ENCODE data around the gene ITK. TPM values are rescaled to one million over a fixed set of nuclear protein-coding genes. Genes with fewer than 3 reads are reported as not detected.
A peak's percentile ranks its signal among the peaks of the same experiment; 100 is the strongest.
"Not testable (repeated sequence)": the region's sequence is repeated elsewhere in the genome, so short reads cannot be mapped to it uniquely, and the experiment has no call there.

The ITK gene
- total and polyA plus RNA-seq, 2 experiments from 2014 or later, result 0.08 TPM; not detected in 1

DNA sequence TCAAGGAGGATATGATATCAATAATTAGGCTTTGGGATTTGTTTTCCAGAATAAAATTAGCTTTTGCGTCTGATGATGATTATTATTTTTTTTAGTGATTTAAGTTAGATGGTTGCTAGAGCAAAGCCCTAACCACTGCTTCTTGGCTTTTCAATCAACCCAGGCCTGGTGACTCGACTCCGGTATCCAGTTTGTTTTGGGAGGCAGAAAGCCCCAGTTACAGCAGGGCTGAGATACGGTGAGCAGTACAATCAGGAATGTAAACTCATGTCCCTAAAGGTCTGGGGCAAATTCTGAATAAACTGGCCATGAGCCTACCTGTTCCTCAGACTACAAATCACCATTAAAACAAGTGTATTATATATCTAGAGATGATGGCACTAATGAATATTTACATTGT lies 60.8 kb downstream of the ITK start (continued):
- TF ChIP-seq, protein P1, sequence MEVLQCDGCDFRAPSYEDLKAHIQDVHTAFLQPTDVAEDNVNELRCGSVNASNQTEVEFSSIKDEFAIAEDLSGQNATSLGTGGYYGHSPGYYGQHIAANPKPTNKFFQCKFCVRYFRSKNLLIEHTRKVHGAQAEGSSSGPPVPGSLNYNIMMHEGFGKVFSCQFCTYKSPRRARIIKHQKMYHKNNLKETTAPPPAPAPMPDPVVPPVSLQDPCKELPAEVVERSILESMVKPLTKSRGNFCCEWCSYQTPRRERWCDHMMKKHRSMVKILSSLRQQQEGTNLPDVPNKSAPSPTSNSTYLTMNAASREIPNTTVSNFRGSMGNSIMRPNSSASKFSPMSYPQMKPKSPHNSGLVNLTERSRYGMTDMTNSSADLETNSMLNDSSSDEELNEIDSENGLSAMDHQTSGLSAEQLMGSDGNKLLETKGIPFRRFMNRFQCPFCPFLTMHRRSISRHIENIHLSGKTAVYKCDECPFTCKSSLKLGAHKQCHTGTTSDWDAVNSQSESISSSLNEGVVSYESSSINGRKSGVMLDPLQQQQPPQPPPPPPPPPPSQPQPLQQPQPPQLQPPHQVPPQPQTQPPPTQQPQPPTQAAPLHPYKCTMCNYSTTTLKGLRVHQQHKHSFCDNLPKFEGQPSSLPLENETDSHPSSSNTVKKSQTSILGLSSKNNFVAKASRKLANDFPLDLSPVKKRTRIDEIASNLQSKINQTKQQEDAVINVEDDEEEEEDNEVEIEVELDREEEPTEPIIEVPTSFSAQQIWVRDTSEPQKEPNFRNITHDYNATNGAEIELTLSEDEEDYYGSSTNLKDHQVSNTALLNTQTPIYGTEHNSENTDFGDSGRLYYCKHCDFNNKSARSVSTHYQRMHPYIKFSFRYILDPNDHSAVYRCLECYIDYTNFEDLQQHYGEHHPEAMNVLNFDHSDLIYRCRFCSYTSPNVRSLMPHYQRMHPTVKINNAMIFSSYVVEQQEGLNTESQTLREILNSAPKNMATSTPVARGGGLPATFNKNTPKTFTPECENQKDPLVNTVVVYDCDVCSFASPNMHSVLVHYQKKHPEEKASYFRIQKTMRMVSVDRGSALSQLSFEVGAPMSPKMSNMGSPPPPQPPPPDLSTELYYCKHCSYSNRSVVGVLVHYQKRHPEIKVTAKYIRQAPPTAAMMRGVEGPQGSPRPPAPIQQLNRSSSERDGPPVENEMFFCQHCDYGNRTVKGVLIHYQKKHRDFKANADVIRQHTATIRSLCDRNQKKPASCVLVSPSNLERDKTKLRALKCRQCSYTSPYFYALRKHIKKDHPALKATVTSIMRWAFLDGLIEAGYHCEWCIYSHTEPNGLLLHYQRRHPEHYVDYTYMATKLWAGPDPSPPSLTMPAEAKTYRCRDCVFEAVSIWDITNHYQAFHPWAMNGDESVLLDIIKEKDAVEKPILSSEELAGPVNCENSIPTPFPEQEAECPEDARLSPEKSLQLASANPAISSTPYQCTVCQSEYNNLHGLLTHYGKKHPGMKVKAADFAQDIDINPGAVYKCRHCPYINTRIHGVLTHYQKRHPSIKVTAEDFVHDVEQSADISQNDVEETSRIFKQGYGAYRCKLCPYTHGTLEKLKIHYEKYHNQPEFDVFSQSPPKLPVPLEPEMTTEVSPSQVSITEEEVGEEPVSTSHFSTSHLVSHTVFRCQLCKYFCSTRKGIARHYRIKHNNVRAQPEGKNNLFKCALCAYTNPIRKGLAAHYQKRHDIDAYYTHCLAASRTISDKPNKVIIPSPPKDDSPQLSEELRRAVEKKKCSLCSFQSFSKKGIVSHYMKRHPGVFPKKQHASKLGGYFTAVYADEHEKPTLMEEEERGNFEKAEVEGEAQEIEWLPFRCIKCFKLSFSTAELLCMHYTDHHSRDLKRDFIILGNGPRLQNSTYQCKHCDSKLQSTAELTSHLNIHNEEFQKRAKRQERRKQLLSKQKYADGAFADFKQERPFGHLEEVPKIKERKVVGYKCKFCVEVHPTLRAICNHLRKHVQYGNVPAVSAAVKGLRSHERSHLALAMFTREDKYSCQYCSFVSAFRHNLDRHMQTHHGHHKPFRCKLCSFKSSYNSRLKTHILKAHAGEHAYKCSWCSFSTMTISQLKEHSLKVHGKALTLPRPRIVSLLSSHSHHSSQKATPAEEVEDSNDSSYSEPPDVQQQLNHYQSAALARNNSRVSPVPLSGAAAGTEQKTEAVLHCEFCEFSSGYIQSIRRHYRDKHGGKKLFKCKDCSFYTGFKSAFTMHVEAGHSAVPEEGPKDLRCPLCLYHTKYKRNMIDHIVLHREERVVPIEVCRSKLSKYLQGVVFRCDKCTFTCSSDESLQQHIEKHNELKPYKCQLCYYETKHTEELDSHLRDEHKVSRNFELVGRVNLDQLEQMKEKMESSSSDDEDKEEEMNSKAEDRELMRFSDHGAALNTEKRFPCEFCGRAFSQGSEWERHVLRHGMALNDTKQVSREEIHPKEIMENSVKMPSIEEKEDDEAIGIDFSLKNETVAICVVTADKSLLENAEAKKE (CRISPR knock-in tag; IDR thresholded peaks at IDR 0.05), result no peak

DNA sequence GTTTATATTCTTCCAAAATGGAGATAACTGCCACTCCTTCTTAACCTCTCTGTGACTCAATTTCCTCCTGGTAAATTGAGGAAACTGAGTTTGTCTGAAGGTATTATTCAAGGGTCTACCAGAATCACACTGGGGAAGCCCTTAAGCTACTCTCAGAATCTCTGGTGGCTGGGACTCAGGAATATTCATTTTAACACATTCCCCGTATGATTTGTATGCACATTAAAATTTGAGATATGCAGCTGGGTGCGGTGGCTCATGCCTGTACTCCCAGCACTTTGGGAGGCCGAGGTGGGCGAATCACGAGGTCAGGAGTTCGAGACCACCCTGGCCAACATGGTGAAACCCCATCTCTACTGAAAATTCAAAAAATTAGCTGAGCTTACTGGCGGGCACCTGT lies 64.1 kb downstream of the ITK start:
- H3K36me3 ChIP-seq (ENCODE audit: insufficient read depth); H3K4me1 Mint-ChIP-seq; H3K27ac Mint-ChIP-seq; DNase-seq (ENCODE audit: low spot score); H3K27me3 Mint-ChIP-seq (ENCODE audit: insufficient read depth, low read depth, poor library complexity); H3K79me2 ChIP-seq (replicated peaks; ENCODE audit: insufficient read depth); H3K9me2 ChIP-seq (ENCODE audit: insufficient read depth); H3K4me2 ChIP-seq; H3F3A ChIP-seq (replicated peaks; ENCODE audit: low read depth); H3K9me3 Mint-ChIP-seq; H3K4me1 ChIP-seq (ENCODE audit: insufficient read depth); ATAC-seq; H3K4me3 ChIP-seq; H3K27me3 ChIP-seq (ENCODE audit: insufficient read depth); H3K27ac ChIP-seq (ENCODE audit: low read depth); H3K4me3 Mint-ChIP-seq; H4K20me1 ChIP-seq (replicated peaks; ENCODE audit: insufficient read depth); H3K36me3 Mint-ChIP-seq (ENCODE audit: low read depth); H2AFZ ChIP-seq: not testable (repeated sequence)

DNA sequence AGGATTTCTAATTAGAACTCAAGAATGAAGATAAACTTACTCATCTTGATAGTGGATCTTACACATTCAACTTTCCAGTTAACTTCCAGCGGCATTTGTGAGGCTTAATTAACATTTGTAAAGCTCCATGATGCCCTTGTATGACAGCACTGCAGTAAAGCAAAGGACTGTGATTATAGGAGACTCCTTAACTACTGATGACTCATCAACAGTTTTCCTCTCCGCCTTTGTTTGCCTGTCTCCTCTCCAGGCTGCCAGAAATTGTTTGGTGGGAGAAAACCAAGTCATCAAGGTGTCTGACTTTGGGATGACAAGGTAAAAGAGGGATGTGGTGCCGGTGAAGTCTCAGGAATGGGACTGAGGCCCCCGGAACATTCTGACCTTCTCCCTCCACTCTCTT lies 64.8 kb downstream of the ITK start:
- H3K4me1 Mint-ChIP-seq, result peaks cover 7% of the 10 kb centered on the region
- peak overlapping the region; percentile 89; the same call in 1 of the 2 replicates for H3K27ac Mint-ChIP-seq
- H3K79me2 ChIP-seq (replicated peaks; ENCODE audit: insufficient read depth), result no peaks in the 10 kb centered on the region
- no peak for TF ChIP-seq ZNF331 (CRISPR knock-in tag; IDR thresholded peaks at IDR 0.05; ENCODE audit: low read depth)
- TF ChIP-seq, protein P1 (CRISPR knock-in tag; IDR thresholded peaks at IDR 0.05), result no peak
- no peak for TF ChIP-seq POLR2AphosphoS5 (IDR thresholded peaks at IDR 0.05; ENCODE audit: low read depth)

More for the DNA sequence above, 64.8 kb downstream of the ITK start:
- Mint-ChIP-seq H3K9me3 (no peaks in the 10 kb centered on the region), H3K36me3 (ENCODE audit: low read depth) (no peaks in the 10 kb centered on the region; the same call in 2 of the 3 replicates), H3K4me3 (no peak overlapping the region), H3K27me3 (ENCODE audit: insufficient read depth, low read depth, poor library complexity) (peaks cover 4% of the 10 kb centered on the region)
- Histone ChIP-seq H3F3A (replicated peaks; ENCODE audit: low read depth) (no peaks in the 10 kb centered on the region), H3K4me3 (no peak overlapping the region), H3K27me3 (ENCODE audit: insufficient read depth) (no peaks in the 10 kb centered on the region), H3K27ac (ENCODE audit: low read depth) (no peak overlapping the region), H3K4me2 (no peak overlapping the region), H3K4me1 (ENCODE audit: insufficient read depth) (no peaks in the 10 kb centered on the region), H2AFZ (peak overlapping the region; percentile 4; the same call in 1 of the 2 replicates), H4K20me1 (replicated peaks; ENCODE audit: insufficient read depth) (no peaks in the 10 kb centered on the region), H3K9me2 (ENCODE audit: insufficient read depth) (no peaks in the 10 kb centered on the region), H3K36me3 (ENCODE audit: insufficient read depth) (no peaks in the 10 kb centered on the region)
- peak; percentile 49 for DNase-seq (ENCODE audit: low spot score)
- ATAC-seq, result peak; percentile 54
